A549 (cell line): Measurements from ENCODE around the gene RPAP3.

Experiments used
- HDAC2 ChIP-seq: fragments of 200-600 bp; sonication (generic); IDR thresholded peaks from 2 replicates; pipeline ENCODE4 v1.6.1; 2016
- MAZ ChIP-seq: fragments of 150-350 bp; IDR thresholded peaks from 2 replicates; pipeline ENCODE4 v1.6.1; 2014; ENCODE audit warnings: antibody characterized with exemption, low read depth, low read length, borderline replicate concordance
- RFX5 ChIP-seq: fragments of 450-650 bp; IDR thresholded peaks from 2 replicates; pipeline ENCODE4 v1.7.1; 2014; ENCODE audit warnings: antibody characterized with exemption, mild to moderate bottlenecking, moderate library complexity
- TF ChIP-seq, protein P1 (sequence below): fragments of >200 bp; sonication (Bioruptor Twin); formaldehyde crosslinking; IDR thresholded peaks from 3 replicates; pipeline ENCODE4 v1.5.1; 2016
- TF ChIP-seq, protein P2 (sequence below): fragments of 200-600 bp; sonication (generic); IDR thresholded peaks from 2 replicates; pipeline ENCODE4 v1.6.1; 2016; ENCODE audit warnings: antibody characterized with exemption, mild to moderate bottlenecking, moderate library complexity
- TF ChIP-seq, protein P3 (sequence below): fragments of 450-650 bp; IDR thresholded peaks from 2 replicates; pipeline ENCODE4 v1.6.1; 2014; ENCODE audit warnings: antibody characterized with exemption

DNA sequence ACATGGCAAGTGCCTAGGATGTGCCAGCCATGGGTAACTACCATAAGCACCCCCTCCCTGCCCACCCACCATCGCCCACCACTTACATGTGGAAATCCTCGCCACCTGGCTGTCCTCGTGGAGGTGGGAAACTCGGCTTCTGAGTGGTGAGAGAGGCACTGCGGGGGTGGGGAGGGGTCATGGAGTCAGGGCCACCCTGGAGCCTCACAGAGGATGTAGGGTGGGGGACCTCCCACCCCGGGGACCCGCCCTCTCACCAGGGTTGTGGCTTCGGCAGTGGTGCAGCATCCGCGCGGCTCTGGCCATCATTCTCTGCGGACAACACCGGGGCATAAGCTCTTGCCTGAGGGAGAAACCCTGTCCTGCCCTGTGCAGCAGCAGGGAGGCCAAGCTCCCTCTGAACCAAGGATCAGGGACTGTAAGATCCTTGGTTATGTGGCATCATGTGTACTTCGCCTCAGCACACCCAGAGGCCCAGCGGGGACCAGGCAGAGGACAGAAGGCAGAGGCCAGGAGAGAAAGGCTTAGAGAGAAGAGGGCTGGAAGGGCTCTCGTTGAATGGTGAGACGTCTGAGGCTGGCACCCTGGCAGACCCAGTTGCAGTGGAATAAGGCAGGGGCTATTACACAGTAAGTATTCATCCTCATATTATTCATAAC lies 32.2 kb upstream of the RPAP3 start:
- TF ChIP-seq, protein P1, sequence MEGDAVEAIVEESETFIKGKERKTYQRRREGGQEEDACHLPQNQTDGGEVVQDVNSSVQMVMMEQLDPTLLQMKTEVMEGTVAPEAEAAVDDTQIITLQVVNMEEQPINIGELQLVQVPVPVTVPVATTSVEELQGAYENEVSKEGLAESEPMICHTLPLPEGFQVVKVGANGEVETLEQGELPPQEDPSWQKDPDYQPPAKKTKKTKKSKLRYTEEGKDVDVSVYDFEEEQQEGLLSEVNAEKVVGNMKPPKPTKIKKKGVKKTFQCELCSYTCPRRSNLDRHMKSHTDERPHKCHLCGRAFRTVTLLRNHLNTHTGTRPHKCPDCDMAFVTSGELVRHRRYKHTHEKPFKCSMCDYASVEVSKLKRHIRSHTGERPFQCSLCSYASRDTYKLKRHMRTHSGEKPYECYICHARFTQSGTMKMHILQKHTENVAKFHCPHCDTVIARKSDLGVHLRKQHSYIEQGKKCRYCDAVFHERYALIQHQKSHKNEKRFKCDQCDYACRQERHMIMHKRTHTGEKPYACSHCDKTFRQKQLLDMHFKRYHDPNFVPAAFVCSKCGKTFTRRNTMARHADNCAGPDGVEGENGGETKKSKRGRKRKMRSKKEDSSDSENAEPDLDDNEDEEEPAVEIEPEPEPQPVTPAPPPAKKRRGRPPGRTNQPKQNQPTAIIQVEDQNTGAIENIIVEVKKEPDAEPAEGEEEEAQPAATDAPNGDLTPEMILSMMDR = no peak
- TF ChIP-seq MAZ (no peak), RFX5 (no peak), HDAC2 (no peak)
- TF ChIP-seq, protein P2, sequence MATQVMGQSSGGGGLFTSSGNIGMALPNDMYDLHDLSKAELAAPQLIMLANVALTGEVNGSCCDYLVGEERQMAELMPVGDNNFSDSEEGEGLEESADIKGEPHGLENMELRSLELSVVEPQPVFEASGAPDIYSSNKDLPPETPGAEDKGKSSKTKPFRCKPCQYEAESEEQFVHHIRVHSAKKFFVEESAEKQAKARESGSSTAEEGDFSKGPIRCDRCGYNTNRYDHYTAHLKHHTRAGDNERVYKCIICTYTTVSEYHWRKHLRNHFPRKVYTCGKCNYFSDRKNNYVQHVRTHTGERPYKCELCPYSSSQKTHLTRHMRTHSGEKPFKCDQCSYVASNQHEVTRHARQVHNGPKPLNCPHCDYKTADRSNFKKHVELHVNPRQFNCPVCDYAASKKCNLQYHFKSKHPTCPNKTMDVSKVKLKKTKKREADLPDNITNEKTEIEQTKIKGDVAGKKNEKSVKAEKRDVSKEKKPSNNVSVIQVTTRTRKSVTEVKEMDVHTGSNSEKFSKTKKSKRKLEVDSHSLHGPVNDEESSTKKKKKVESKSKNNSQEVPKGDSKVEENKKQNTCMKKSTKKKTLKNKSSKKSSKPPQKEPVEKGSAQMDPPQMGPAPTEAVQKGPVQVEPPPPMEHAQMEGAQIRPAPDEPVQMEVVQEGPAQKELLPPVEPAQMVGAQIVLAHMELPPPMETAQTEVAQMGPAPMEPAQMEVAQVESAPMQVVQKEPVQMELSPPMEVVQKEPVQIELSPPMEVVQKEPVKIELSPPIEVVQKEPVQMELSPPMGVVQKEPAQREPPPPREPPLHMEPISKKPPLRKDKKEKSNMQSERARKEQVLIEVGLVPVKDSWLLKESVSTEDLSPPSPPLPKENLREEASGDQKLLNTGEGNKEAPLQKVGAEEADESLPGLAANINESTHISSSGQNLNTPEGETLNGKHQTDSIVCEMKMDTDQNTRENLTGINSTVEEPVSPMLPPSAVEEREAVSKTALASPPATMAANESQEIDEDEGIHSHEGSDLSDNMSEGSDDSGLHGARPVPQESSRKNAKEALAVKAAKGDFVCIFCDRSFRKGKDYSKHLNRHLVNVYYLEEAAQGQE = no peak
- TF ChIP-seq, protein P3, sequence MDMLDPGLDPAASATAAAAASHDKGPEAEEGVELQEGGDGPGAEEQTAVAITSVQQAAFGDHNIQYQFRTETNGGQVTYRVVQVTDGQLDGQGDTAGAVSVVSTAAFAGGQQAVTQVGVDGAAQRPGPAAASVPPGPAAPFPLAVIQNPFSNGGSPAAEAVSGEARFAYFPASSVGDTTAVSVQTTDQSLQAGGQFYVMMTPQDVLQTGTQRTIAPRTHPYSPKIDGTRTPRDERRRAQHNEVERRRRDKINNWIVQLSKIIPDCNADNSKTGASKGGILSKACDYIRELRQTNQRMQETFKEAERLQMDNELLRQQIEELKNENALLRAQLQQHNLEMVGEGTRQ = no peak
